SIG-M5 treated with dmso at 0.1 percent for 504 hours (cell line): ENCODE measurements around the gene GPI.

Experiments used
- DNase-seq: peaks from one replicate; lab custom pipeline; 2025; ENCODE audit not compliant: unreplicated experiment; lab: John Stamatoyannopoulos, UW

GPI gene

GRCh38 chr19:34341935-34342680, 22.9 kb upstream of the GPI start:
- no peak for DNase-seq

- no peak for DNase-seq
These were observed 21.2 kb upstream of the GPI start for GRCh38 chr19:34343751-34344150.

GRCh38 chr19:34345947-34346351, 19.0 kb upstream of the GPI start:
- DNase-seq, result peak; percentile 26

GRCh38 chr19:34347561-34348165, 17.3 kb upstream of the GPI start:
- no peak for DNase-seq

- DNase-seq, result no peak
These were observed 16.0 kb upstream of the GPI start for GRCh38 chr19:34348899-34349487.

GRCh38 chr19:34350161-34350561, 14.8 kb upstream of the GPI start:
- no peak for DNase-seq

- DNase-seq, result no peak
These were observed 13.6 kb upstream of the GPI start for GRCh38 chr19:34351382-34351826.

- DNase-seq, result no peak
These were observed 11.4 kb upstream of the GPI start for GRCh38 chr19:34353546-34353945.

GRCh38 chr19:34355201-34355600, 9.8 kb upstream of the GPI start:
- no peak for DNase-seq

GRCh38 chr19:34356875-34357274, 8.1 kb upstream of the GPI start:
- DNase-seq, result no peak

GRCh38 chr19:34357431-34357830, 7.6 kb upstream of the GPI start:
- no peak for DNase-seq

GRCh38 chr19:34359140-34359953, 5.6 kb upstream of the GPI start:
- DNase-seq, result peak; percentile 93

- DNase-seq, result no peak
These were observed 5.1 kb upstream of the GPI start for GRCh38 chr19:34359954-34360315.

- DNase-seq, result no peak
These were observed 4.6 kb upstream of the GPI start for GRCh38 chr19:34360354-34360909.

GRCh38 chr19:34362679-34363069, 2.3 kb upstream of the GPI start:
- no peak for DNase-seq

- DNase-seq, result no peak
These were observed 1.9 kb upstream of the GPI start for GRCh38 chr19:34363094-34363493.

GRCh38 chr19:34363930-34364329, 1.1 kb upstream of the GPI start:
- DNase-seq, result no peak

- no peak for DNase-seq
These were observed 550 bp upstream of the GPI start for GRCh38 chr19:34364462-34364829.

GRCh38 chr19:34365463-34366401, 736 bp downstream of the GPI start:
- DNase-seq, result no peak
